Activated CD8-positive, alpha-beta memory T cell treated with anti-CD3 and anti-CD28 coated beads, Interleukin-2, amount 50 U/mL, for 1 hour (primary cell): Measurements from ENCODE around the gene CDH20.

Source experiments
- DNase-seq: peaks from one replicate; pipeline ENCODE4 v3.0.0-alpha.2; 2020; ENCODE audit errors: extremely low read depth

Gene CDH20

GRCh38 chr18:61426492-61427053 lies 93.3 kb downstream of the CDH20 start:
- DNase-seq: no peak

GRCh38 chr18:61428266-61428665 lies 95.0 kb downstream of the CDH20 start:
- DNase-seq: no peak

- DNase-seq: no peak
Measured at GRCh38 chr18:61432590-61432989, 99.4 kb downstream of the CDH20 start.

GRCh38 chr18:61435064-61435652 lies 101.9 kb downstream of the CDH20 start:
- no peak for DNase-seq

- DNase-seq: no peak
Measured at GRCh38 chr18:61443081-61443725, 110.0 kb downstream of the CDH20 start.

GRCh38 chr18:61448316-61448715 lies 115.1 kb downstream of the CDH20 start:
- DNase-seq: no peak

GRCh38 chr18:61459896-61460648 lies 126.8 kb downstream of the CDH20 start:
- DNase-seq: no peak

- no peak for DNase-seq
Measured at GRCh38 chr18:61464551-61465142, 131.4 kb downstream of the CDH20 start.

- no peak for DNase-seq
Measured at GRCh38 chr18:61466736-61467135, 133.5 kb downstream of the CDH20 start.

GRCh38 chr18:61470031-61470674 lies 136.9 kb downstream of the CDH20 start:
- DNase-seq: no peak

GRCh38 chr18:61471541-61471940 lies 138.3 kb downstream of the CDH20 start:
- DNase-seq: no peak

GRCh38 chr18:61471942-61472341 lies 138.7 kb downstream of the CDH20 start:
- DNase-seq: no peak

- no peak for DNase-seq
Measured at GRCh38 chr18:61474341-61474740, 141.1 kb downstream of the CDH20 start.

- no peak for DNase-seq
Measured at GRCh38 chr18:61474918-61475317, 141.7 kb downstream of the CDH20 start.

GRCh38 chr18:61475931-61476330 lies 142.7 kb downstream of the CDH20 start:
- no peak for DNase-seq

GRCh38 chr18:61489334-61489733 lies 156.1 kb downstream of the CDH20 start:
- no peak for DNase-seq

- DNase-seq: no peak
Measured at GRCh38 chr18:61496374-61496773, 163.1 kb downstream of the CDH20 start.

- no peak for DNase-seq
Measured at GRCh38 chr18:61497422-61497821, 164.2 kb downstream of the CDH20 start.

- no peak for DNase-seq
Measured at GRCh38 chr18:61502472-61502871, 169.2 kb downstream of the CDH20 start.

GRCh38 chr18:61503688-61504087 lies 170.5 kb downstream of the CDH20 start:
- DNase-seq: no peak

GRCh38 chr18:61528961-61529360 lies 195.7 kb downstream of the CDH20 start:
- no peak for DNase-seq

GRCh38 chr18:61530681-61531080 lies 197.5 kb downstream of the CDH20 start:
- DNase-seq: no peak
